ENCODE measurements around the gene SPOCK1.

Gene SPOCK1

DNA sequence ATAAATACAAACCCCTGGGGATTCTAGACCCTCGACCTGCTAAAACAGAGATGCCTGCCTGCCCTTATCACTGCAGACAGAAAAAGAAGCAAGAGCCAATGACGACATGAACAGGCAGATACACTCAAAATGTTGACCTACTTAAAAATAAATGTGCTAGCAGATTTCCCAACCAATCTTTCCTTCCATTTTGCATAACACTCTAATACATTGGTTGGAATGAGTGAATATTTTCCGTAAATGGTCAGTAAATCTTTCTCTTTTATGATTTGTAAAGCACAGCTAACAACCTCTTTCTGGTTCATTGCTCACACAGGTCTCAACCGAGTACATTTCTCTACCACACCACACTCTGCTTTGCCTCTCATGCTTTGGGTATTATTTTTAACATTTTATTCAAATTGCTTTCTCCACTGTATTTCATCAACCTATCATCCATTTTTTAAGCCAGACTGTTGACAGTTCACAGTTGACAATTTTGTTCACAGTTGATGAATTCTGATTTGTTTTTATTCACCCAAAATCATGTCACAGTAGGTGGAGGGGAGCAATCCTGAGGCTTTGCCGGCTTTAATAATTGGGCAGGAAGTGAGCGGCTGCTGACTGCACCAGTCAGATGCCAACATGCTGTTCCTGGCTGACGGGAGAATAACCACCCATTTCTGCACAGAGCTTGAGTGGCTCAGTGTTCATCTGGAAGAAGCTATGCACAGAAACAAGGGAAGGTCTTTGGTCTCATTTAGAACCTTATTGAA lies 426.6 kb downstream of the SPOCK1 start:
- H3K9me3 Mint-ChIP-seq = peaks cover 2% of the 10 kb centered on the region
- no peak overlapping the region for H3K4me3 Mint-ChIP-seq
- peaks cover 9% of the 10 kb centered on the region for H3K27me3 Mint-ChIP-seq
- no peak overlapping the region for H3K27ac Mint-ChIP-seq
- ATAC-seq = no peak
- no peaks in the 10 kb centered on the region for H3K36me3 Mint-ChIP-seq
- H3K4me1 Mint-ChIP-seq = peaks cover 19% of the 10 kb centered on the region

GRCh38 chr5:137071931-137072330 lies 427.2 kb downstream of the SPOCK1 start:
- H3K4me3 Mint-ChIP-seq = no peak overlapping the region
- H3K36me3 Mint-ChIP-seq = no peaks in the 10 kb centered on the region
- H3K27me3 Mint-ChIP-seq = peaks cover 9% of the 10 kb centered on the region
- H3K27ac Mint-ChIP-seq = no peak overlapping the region
- H3K9me3 Mint-ChIP-seq = peaks cover 2% of the 10 kb centered on the region
- H3K4me1 Mint-ChIP-seq = peaks cover 19% of the 10 kb centered on the region
- no peak for ATAC-seq

- H3K9me3 Mint-ChIP-seq = peaks cover 2% of the 10 kb centered on the region
- H3K27ac Mint-ChIP-seq = no peak overlapping the region
- H3K4me3 Mint-ChIP-seq = no peak overlapping the region
- ATAC-seq = no peak
- H3K27me3 Mint-ChIP-seq = peaks cover 9% of the 10 kb centered on the region
- H3K36me3 Mint-ChIP-seq = no peaks in the 10 kb centered on the region
- peaks cover 19% of the 10 kb centered on the region for H3K4me1 Mint-ChIP-seq
Observed at GRCh38 chr5:137071526-137071925, 427.6 kb downstream of the SPOCK1 start.

DNA sequence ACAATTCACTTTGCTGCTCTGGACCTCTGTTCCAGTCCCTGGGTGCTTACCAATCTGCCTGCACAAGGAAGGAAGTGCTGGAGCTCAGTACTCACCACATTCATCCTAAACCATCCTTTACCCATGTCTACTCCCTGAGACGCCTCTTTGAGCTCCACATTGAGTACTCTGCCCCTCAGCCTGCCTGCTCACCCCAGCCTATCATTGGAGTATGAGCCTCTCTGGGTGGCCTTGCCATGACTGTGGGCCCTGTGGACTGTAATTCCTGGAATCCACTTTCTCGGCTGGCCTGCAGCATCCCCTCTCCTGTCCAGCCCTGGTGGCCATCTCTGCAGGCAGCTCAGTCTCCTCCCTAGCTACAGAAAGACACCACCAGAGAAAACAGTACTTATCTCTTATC lies 428.6 kb downstream of the SPOCK1 start:
- H3K27me3 Mint-ChIP-seq = peaks cover 9% of the 10 kb centered on the region
- no peak overlapping the region for H3K27ac Mint-ChIP-seq
- no peaks in the 10 kb centered on the region for H3K36me3 Mint-ChIP-seq
- no peak overlapping the region for H3K4me3 Mint-ChIP-seq
- no peak for ATAC-seq
- peaks cover 19% of the 10 kb centered on the region for H3K4me1 Mint-ChIP-seq
- peaks cover 2% of the 10 kb centered on the region for H3K9me3 Mint-ChIP-seq

DNA sequence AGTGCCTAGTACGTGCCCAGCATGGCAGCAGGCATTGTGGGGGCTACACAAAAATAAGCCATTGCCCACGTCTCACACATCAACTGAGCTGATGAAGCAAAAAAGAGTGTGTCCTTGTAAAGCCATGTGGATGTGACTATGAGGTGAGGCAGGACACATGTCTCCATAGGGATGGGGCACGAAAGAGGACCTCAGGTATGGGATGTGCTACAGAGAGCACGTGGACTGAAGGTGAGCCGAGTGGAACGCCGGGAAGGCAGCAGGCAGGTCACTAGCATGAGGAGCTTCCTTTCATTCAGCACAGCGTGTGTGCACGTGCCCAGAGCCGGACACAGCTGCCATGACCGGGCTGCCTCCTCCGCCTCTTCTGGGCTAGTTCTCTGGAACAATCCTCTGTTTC lies 429.8 kb downstream of the SPOCK1 start:
- Mint-ChIP-seq H3K27me3 (peaks cover 9% of the 10 kb centered on the region), H3K27ac (no peak overlapping the region), H3K4me1 (peaks cover 19% of the 10 kb centered on the region), H3K4me3 (no peak overlapping the region), H3K9me3 (peaks cover 2% of the 10 kb centered on the region), H3K36me3 (no peaks in the 10 kb centered on the region)
- ATAC-seq = no peak

GRCh38 chr5:137061382-137061781 lies 437.7 kb downstream of the SPOCK1 start:
- no peaks in the 10 kb centered on the region for H3K36me3 Mint-ChIP-seq
- no peaks in the 10 kb centered on the region for H3K4me1 Mint-ChIP-seq
- ATAC-seq = no peak
- H3K4me3 Mint-ChIP-seq = no peak overlapping the region
- H3K27ac Mint-ChIP-seq = no peak overlapping the region
- H3K9me3 Mint-ChIP-seq = no peaks in the 10 kb centered on the region
- H3K27me3 Mint-ChIP-seq = peaks cover 9% of the 10 kb centered on the region

- no peak overlapping the region for H3K4me3 Mint-ChIP-seq
- no peaks in the 10 kb centered on the region for H3K4me1 Mint-ChIP-seq
- H3K27ac Mint-ChIP-seq = no peak overlapping the region
- H3K36me3 Mint-ChIP-seq = no peaks in the 10 kb centered on the region
- H3K27me3 Mint-ChIP-seq = peaks cover 9% of the 10 kb centered on the region
- no peak for ATAC-seq
- no peaks in the 10 kb centered on the region for H3K9me3 Mint-ChIP-seq
Observed at GRCh38 chr5:137058089-137058488, 441.0 kb downstream of the SPOCK1 start.

GRCh38 chr5:137056676-137057075 lies 442.4 kb downstream of the SPOCK1 start:
- no peaks in the 10 kb centered on the region for H3K4me1 Mint-ChIP-seq
- peaks cover 9% of the 10 kb centered on the region for H3K27me3 Mint-ChIP-seq
- H3K27ac Mint-ChIP-seq = no peak overlapping the region
- no peak overlapping the region for H3K4me3 Mint-ChIP-seq
- H3K9me3 Mint-ChIP-seq = no peaks in the 10 kb centered on the region
- ATAC-seq = no peak
- no peaks in the 10 kb centered on the region for H3K36me3 Mint-ChIP-seq

- H3K9me3 Mint-ChIP-seq = no peaks in the 10 kb centered on the region
- H3K36me3 Mint-ChIP-seq = no peaks in the 10 kb centered on the region
- peaks cover 9% of the 10 kb centered on the region for H3K27me3 Mint-ChIP-seq
- H3K4me1 Mint-ChIP-seq = no peaks in the 10 kb centered on the region
- no peak for ATAC-seq
- H3K27ac Mint-ChIP-seq = no peak overlapping the region
- H3K4me3 Mint-ChIP-seq = no peak overlapping the region
Observed at GRCh38 chr5:137055271-137055872, 443.8 kb downstream of the SPOCK1 start.

GRCh38 chr5:137054792-137055191 lies 444.3 kb downstream of the SPOCK1 start:
- Mint-ChIP-seq H3K27me3 (peaks cover 9% of the 10 kb centered on the region), H3K36me3 (no peaks in the 10 kb centered on the region), H3K9me3 (no peaks in the 10 kb centered on the region), H3K27ac (no peak overlapping the region), H3K4me3 (no peak overlapping the region), H3K4me1 (no peaks in the 10 kb centered on the region)
- ATAC-seq = no peak

DNA sequence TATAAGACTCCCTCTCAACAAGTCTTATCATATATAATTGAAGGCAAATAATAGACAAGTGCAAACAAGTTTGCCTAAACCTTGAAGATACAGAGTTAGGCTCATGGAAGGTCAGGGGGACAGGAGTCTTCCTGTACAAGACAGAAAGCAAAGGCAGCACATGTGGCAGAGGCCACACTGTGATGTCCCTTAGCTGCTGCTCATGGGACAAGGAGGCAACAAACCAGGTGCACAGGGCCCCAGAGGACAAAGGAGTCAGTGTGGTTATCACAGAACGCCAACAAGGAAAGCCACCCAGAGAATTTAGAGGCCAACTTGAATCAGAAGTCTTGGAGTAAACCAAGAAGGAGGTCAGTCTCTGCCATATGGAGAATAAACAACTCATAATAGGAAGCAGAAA lies 444.8 kb downstream of the SPOCK1 start:
- Mint-ChIP-seq H3K4me3 (no peak overlapping the region), H3K27me3 (peaks cover 9% of the 10 kb centered on the region), H3K9me3 (no peaks in the 10 kb centered on the region), H3K36me3 (no peaks in the 10 kb centered on the region), H3K27ac (no peak overlapping the region), H3K4me1 (no peaks in the 10 kb centered on the region)
- ATAC-seq = no peak

DNA sequence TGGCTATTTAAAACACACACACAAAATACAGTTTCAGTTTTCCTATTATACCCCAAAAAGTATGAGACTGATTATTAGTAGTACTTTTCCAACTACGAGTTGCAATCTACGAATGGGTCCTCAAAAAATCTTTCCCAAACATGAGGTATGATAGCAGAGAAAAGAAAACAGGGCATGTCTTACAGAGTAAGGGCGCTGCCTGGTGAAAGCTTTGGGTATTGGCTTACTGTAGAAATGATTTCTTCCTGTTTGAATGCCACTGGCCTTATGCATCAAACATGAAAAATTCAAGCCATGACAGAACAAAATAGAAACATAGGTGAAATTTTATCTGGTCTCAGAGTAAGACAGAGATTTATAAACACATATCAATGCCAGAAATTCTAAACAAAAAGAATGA lies 448.0 kb downstream of the SPOCK1 start:
- Mint-ChIP-seq H3K36me3 (no peaks in the 10 kb centered on the region), H3K9me3 (no peaks in the 10 kb centered on the region), H3K27ac (no peak overlapping the region), H3K27me3 (no peaks in the 10 kb centered on the region), H3K4me3 (no peak overlapping the region), H3K4me1 (no peaks in the 10 kb centered on the region)
- ATAC-seq = no peak

- H3K4me1 Mint-ChIP-seq = no peaks in the 10 kb centered on the region
- no peaks in the 10 kb centered on the region for H3K27me3 Mint-ChIP-seq
- no peak overlapping the region for H3K27ac Mint-ChIP-seq
- no peak for ATAC-seq
- H3K36me3 Mint-ChIP-seq = no peaks in the 10 kb centered on the region
- no peak overlapping the region for H3K4me3 Mint-ChIP-seq
- peaks cover 12% of the 10 kb centered on the region for H3K9me3 Mint-ChIP-seq
Observed at GRCh38 chr5:137040641-137041340, 458.3 kb downstream of the SPOCK1 start.

DNA sequence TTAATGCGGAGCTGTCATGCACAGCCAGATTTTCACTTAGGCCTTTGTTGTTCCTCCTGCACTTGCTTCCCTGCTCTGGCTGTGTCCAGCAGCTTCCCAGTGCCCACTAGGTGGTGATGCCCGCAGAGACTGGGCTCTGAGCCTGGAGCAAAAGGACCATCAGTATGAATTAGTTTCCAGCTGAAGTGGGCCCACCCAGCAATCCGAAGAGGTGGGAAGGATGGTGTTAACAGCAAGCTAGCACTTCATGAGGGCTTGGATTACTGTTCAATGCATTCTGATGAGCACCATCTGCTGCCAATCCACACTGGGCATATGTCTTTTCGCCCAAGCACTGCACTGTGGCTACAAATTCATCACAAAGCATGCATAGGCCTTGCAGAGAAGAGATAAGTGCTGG lies 459.1 kb downstream of the SPOCK1 start:
- Mint-ChIP-seq H3K27me3 (no peaks in the 10 kb centered on the region), H3K27ac (no peak overlapping the region)
- no peak for ATAC-seq

GRCh38 chr5:137037848-137038247 lies 461.3 kb downstream of the SPOCK1 start:
- no peaks in the 10 kb centered on the region for H3K36me3 Mint-ChIP-seq
- peaks cover 7% of the 10 kb centered on the region for H3K9me3 Mint-ChIP-seq
- no peak overlapping the region for H3K4me3 Mint-ChIP-seq
- H3K4me1 Mint-ChIP-seq = no peaks in the 10 kb centered on the region
- H3K27ac Mint-ChIP-seq = no peak overlapping the region
- no peaks in the 10 kb centered on the region for H3K27me3 Mint-ChIP-seq
- ATAC-seq = no peak

More for the DNA sequence above, 459.1 kb downstream of the SPOCK1 start:
- Mint-ChIP-seq H3K36me3 (no peaks in the 10 kb centered on the region), H3K4me1 (no peaks in the 10 kb centered on the region), H3K4me3 (no peak overlapping the region), H3K9me3 (peaks cover 12% of the 10 kb centered on the region)

DNA sequence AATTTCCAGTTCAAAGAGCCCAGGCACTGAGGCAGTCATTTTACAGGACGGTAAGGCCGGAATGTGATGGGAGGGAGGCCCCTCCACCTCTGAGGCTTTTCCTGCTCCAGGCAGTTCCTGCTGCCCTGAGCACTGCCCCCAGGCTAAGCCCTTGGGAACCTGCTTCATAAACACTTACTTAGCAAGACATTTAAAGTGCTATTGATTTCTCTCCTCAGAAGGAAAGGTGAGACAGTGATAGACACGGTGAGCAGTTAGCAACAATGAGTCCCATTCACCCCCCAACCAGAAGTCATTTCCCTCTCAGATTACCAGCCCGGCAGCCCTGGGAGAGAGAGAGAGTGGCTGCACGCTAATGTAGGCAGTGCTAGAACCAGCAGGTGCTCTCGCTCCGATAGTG lies 462.5 kb downstream of the SPOCK1 start:
- Mint-ChIP-seq H3K36me3 (no peaks in the 10 kb centered on the region), H3K4me3 (no peak overlapping the region), H3K9me3 (no peaks in the 10 kb centered on the region), H3K27me3 (no peaks in the 10 kb centered on the region), H3K27ac (no peak overlapping the region), H3K4me1 (no peaks in the 10 kb centered on the region)
- no peak for ATAC-seq
